Activated naive CD4-positive, alpha-beta T cell treated with anti-CD3 and anti-CD28 coated beads for 36 hours (primary cell): ENCODE results near the gene PLEKHG2. TPM values are rescaled to one million over a fixed set of nuclear protein-coding genes. Genes with fewer than 3 reads are reported as not detected.

Experiments used
- CTCF ChIA-PET: fragments of 350-600 bp; sonication (Branson Sonifier 250); formaldehyde crosslinking; loops from one replicate; lab custom pipeline; 2021; ENCODE audit warnings: antibody characterized with exemption; lab: Charles Lee
- DNase-seq: peaks from one replicate; pipeline ENCODE4 v3.0.0-alpha.2; 2020
- H3K27ac Mint-ChIP-seq: one replicate; pipeline ENCODE4 v1.8.0; 2021; ENCODE audit warnings: mild to moderate bottlenecking, mixed read lengths
- H3K27me3 Mint-ChIP-seq: one replicate; pipeline ENCODE4 v1.8.0; 2021; ENCODE audit warnings: low read depth, mixed read lengths
- H3K36me3 Mint-ChIP-seq: one replicate; pipeline ENCODE4 v1.8.0; 2021; ENCODE audit warnings: low read depth, mixed read lengths
- H3K4me1 Mint-ChIP-seq: one replicate; pipeline ENCODE4 v1.8.0; 2021; ENCODE audit warnings: low read depth, mixed read lengths
- H3K4me3 Mint-ChIP-seq: one replicate; pipeline ENCODE4 v1.8.0; 2021; ENCODE audit warnings: mild to moderate bottlenecking, moderate library complexity, mixed read lengths
- H3K9me3 Mint-ChIP-seq: one replicate; pipeline ENCODE4 v1.8.0; 2021; ENCODE audit warnings: mixed read lengths
- intact Hi-C: fragments of 100-400 bp; cut with micrococcal nuclease; formaldehyde crosslinking; loops from one replicate; pipeline ENCODE4 v1.15.1; 2023
- total RNA-seq, 2 experiments: library from RNA; stranded (reverse); gene quantifications; one replicate each; pipeline ENCODE4 v1.2.3, GENCODE V29; 2021

PLEKHG2 gene
- total RNA-seq, 2 experiments from 2014 or later: 27.3 to 34.6 TPM

GRCh38 chr19:39402346-39403300 lies 9.8 kb upstream of the PLEKHG2 start:
- intact Hi-C loops: loop anchor here (1.0 to 10.0 kb wide), 4 partner anchors 10 to 1212 kb away; partner anchors contain the start of genes MED29, PAF1, PLEKHG2 and SERTAD1
- Mint-ChIP-seq H3K27ac (peak overlapping the region; percentile 93), H3K36me3 (peaks cover 17% of the 10 kb centered on the region), H3K9me3 (no peaks in the 10 kb centered on the region), H3K4me3 (peak overlapping the region; percentile 84), H3K4me1 (peaks cover 69% of the 10 kb centered on the region), H3K27me3 (no peaks in the 10 kb centered on the region)
- CTCF ChIA-PET: interaction anchor here (4.7 kb wide), 1 partner anchor 9 kb away, joined by 45 read pairs; the partner anchor contains the start of gene PLEKHG2
- peak; percentile 94 for DNase-seq

GRCh38 chr19:39403331-39404312 lies 8.8 kb upstream of the PLEKHG2 start:
- Mint-ChIP-seq H3K4me3 (peak overlapping the region; percentile 84), H3K27me3 (no peaks in the 10 kb centered on the region), H3K9me3 (no peaks in the 10 kb centered on the region), H3K27ac (peak overlapping the region; percentile 93), H3K4me1 (peaks cover 60% of the 10 kb centered on the region), H3K36me3 (peaks cover 27% of the 10 kb centered on the region)
- DNase-seq: peak; percentile 99
- CTCF ChIA-PET: interaction anchor here (0.6 to 4.7 kb wide), 3 partner anchors 8 to 139 kb away, joined by 4 to 45 read pairs (median 4); partner anchors contain the start of gene PLEKHG2
- intact Hi-C loops: loop anchor here (2.0 to 10.0 kb wide), 3 partner anchors 553 to 1211 kb away; partner anchors contain the start of gene SERTAD1

- Mint-ChIP-seq H3K4me3 (peak overlapping the region; percentile 65), H3K4me1 (peaks cover 56% of the 10 kb centered on the region), H3K27ac (peak overlapping the region; percentile 93), H3K27me3 (no peaks in the 10 kb centered on the region), H3K36me3 (peaks cover 28% of the 10 kb centered on the region), H3K9me3 (no peaks in the 10 kb centered on the region)
- intact Hi-C loops: loop anchor here (2.0 to 10.0 kb wide), 2 partner anchors 555 to 1209 kb away; no protein-coding TSS in a partner anchor
- DNase-seq: peak; percentile 35
- CTCF ChIA-PET: interaction anchor here (0.8 to 1.4 kb wide), 3 partner anchors 12 to 46 kb away, joined by 3 to 4 read pairs (median 3); no protein-coding TSS in a partner anchor
Observed at GRCh38 chr19:39405261-39405957, 7.1 kb upstream of the PLEKHG2 start.

- Mint-ChIP-seq H3K4me1 (peaks cover 57% of the 10 kb centered on the region), H3K9me3 (no peaks in the 10 kb centered on the region), H3K27me3 (no peaks in the 10 kb centered on the region), H3K27ac (peak overlapping the region; percentile 93), H3K4me3 (peak overlapping the region; percentile 86), H3K36me3 (peaks cover 28% of the 10 kb centered on the region)
- DNase-seq: peak; percentile 90
- CTCF ChIA-PET: interaction anchor here (0.8 to 3.7 kb wide), 2 partner anchors 8 to 47 kb away, joined by 3 to 26 read pairs; no protein-coding TSS in a partner anchor
- intact Hi-C loops: loop anchor here (2.0 to 10.0 kb wide), 2 partner anchors 555 to 1209 kb away; no protein-coding TSS in a partner anchor
Observed at GRCh38 chr19:39405958-39406655, 6.4 kb upstream of the PLEKHG2 start.

GRCh38 chr19:39406656-39407409 lies 5.6 kb upstream of the PLEKHG2 start, which contains the start of gene ZFP36:
Gene ZFP36, plus strand, starts transcription at chr19:39406847. Its CDS starts 58 bp downstream, at chr19:39406905.
- intact Hi-C loops: loop anchor here (10.0 kb wide), 1 partner anchor 1208 kb away; no protein-coding TSS in a partner anchor
- CTCF ChIA-PET: interaction anchor here (3.7 kb wide), 1 partner anchor 9 kb away, joined by 26 read pairs; no protein-coding TSS in a partner anchor
- Mint-ChIP-seq H3K4me3 (peak within 1 kb of the TSS; percentile 97), H3K27ac (peak within 1 kb of the TSS; percentile 98), H3K27me3 (no peaks in the 10 kb centered on the region), H3K4me1 (peaks cover 55% of the 10 kb centered on the region), H3K36me3 (peaks cover 28% of the 10 kb centered on the region), H3K9me3 (no peaks in the 10 kb centered on the region)
- peak; percentile 87 for DNase-seq

GRCh38 chr19:39407410-39407659 lies 5.1 kb upstream of the PLEKHG2 start:
- Mint-ChIP-seq H3K27ac (peak overlapping the region; percentile 98), H3K36me3 (peaks cover 30% of the 10 kb centered on the region), H3K4me3 (peak overlapping the region; percentile 97), H3K4me1 (peaks cover 52% of the 10 kb centered on the region), H3K9me3 (no peaks in the 10 kb centered on the region), H3K27me3 (peaks cover 2% of the 10 kb centered on the region)
- intact Hi-C loops: loop anchor here (10.0 kb wide), 1 partner anchor 1207 kb away; no protein-coding TSS in a partner anchor
- no peak for DNase-seq
- CTCF ChIA-PET: interaction anchor here (0.6 to 3.7 kb wide), 2 partner anchors 10 to 357 kb away, joined by 3 to 26 read pairs; no protein-coding TSS in a partner anchor

GRCh38 chr19:39407660-39408391 lies 4.6 kb upstream of the PLEKHG2 start:
- H3K4me3 Mint-ChIP-seq: peak overlapping the region; percentile 97
- peak; percentile 75 for DNase-seq
- peaks cover 47% of the 10 kb centered on the region for H3K4me1 Mint-ChIP-seq
- H3K27me3 Mint-ChIP-seq: peaks cover 2% of the 10 kb centered on the region
- H3K36me3 Mint-ChIP-seq: peaks cover 29% of the 10 kb centered on the region
- CTCF ChIA-PET: interaction anchor here (0.6 to 3.7 kb wide), 4 partner anchors 10 to 357 kb away, joined by 3 to 26 read pairs (median 3); partner anchors contain the start of gene RPS16
- peak overlapping the region; percentile 98 for H3K27ac Mint-ChIP-seq
- intact Hi-C loops: loop anchor here (10.0 kb wide), 1 partner anchor 1207 kb away; no protein-coding TSS in a partner anchor
- H3K9me3 Mint-ChIP-seq: no peaks in the 10 kb centered on the region

- intact Hi-C loops: loop anchor here (10.0 kb wide), 1 partner anchor 1206 kb away; no protein-coding TSS in a partner anchor
- peaks cover 29% of the 10 kb centered on the region for H3K36me3 Mint-ChIP-seq
- CTCF ChIA-PET: interaction anchor here (0.6 to 3.7 kb wide), 3 partner anchors 11 to 27 kb away, joined by 3 to 26 read pairs (median 3); partner anchors contain the start of gene RPS16
- peaks cover 47% of the 10 kb centered on the region for H3K4me1 Mint-ChIP-seq
- DNase-seq: peak; percentile 45
- H3K27ac Mint-ChIP-seq: peak overlapping the region; percentile 98
- H3K27me3 Mint-ChIP-seq: peaks cover 2% of the 10 kb centered on the region
- H3K9me3 Mint-ChIP-seq: no peaks in the 10 kb centered on the region
- peak overlapping the region; percentile 97 for H3K4me3 Mint-ChIP-seq
Observed at GRCh38 chr19:39408392-39409207, 3.9 kb upstream of the PLEKHG2 start.
